ENCODE measurements around the gene TMTC3.

The TMTC3 gene

GRCh38 chr12:88242939-88243338 is 100.8 kb downstream of the TMTC3 start:
- no peak overlapping the region for H3K4me3 ChIP-seq (ENCODE audit: extremely low read depth, insufficient read depth, low read length, poor library complexity, severe bottlenecking)
- no peak overlapping the region for H3K27ac ChIP-seq (ENCODE audit: low read depth, low read length, severe bottlenecking)
- H3K36me3 ChIP-seq (ENCODE audit: control insufficient read depth, insufficient read depth, low read length), result no peaks in the 10 kb centered on the region
- H3K9me3 ChIP-seq (ENCODE audit: control insufficient read depth, low read length), result no peaks in the 10 kb centered on the region
- H3K4me1 ChIP-seq (ENCODE audit: control insufficient read depth, insufficient read depth, low read length, poor library complexity, severe bottlenecking), result peaks cover 15% of the 10 kb centered on the region

DNA sequence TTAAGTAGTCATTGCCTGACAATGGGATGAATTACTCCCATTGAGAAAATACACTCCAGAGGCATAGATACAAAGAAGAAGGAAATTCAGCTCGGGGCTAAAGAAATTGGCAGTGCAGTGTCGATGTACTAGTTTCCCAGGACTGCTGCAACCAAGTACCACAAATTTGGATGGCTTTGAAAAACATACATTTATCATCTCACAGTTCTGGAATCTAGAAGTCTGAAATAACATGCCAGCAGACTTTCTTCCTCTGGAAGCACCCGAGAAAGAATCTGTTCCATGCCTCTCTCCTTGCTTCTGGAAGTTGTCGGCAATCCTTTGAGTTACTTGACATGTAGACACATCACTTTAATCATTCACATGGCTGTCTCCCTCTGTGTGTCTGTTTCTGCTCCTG is 101.9 kb downstream of the TMTC3 start:
- H3K9me3 ChIP-seq (ENCODE audit: control insufficient read depth, low read length), result no peaks in the 10 kb centered on the region
- H3K27ac ChIP-seq (ENCODE audit: low read depth, low read length, severe bottlenecking), result peak overlapping the region; percentile 66
- WGBS, 2 experiments (ENCODE audit: insufficient coverage in 2 of 2), result 73 to 94% methylated on average over 3 to 4 of the region's 4 CpGs
- H3K4me3 ChIP-seq (ENCODE audit: extremely low read depth, insufficient read depth, low read length, poor library complexity, severe bottlenecking), result no peak overlapping the region
- H3K36me3 ChIP-seq (ENCODE audit: control insufficient read depth, insufficient read depth, low read length), result no peaks in the 10 kb centered on the region
- H3K4me1 ChIP-seq (ENCODE audit: control insufficient read depth, insufficient read depth, low read length, poor library complexity, severe bottlenecking), result peaks cover 12% of the 10 kb centered on the region

DNA sequence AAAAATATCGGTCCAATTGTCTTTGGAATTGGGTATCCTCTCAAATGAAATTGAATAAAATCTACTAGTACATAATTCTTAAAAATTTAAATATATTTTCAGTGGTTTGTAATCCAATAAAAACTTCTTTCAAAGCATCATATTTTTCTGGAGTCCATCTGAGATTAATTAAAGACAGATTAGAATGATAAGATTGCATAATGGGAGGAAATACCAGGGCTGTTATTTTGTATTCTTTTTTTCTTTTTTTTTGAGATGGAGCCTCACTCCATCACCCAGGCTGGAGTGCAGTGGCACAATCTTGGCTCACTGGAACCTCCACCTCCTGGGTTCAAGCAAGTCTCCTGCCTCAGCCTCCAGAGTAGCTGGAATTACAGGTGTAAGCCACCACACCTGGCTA is 103.8 kb downstream of the TMTC3 start:
- Histone ChIP-seq H3K27ac (ENCODE audit: low read depth, low read length, severe bottlenecking) (no peak overlapping the region), H3K36me3 (ENCODE audit: control insufficient read depth, insufficient read depth, low read length) (no peaks in the 10 kb centered on the region), H3K4me1 (ENCODE audit: control insufficient read depth, insufficient read depth, low read length, poor library complexity, severe bottlenecking) (peaks cover 12% of the 10 kb centered on the region), H3K4me3 (ENCODE audit: extremely low read depth, insufficient read depth, low read length, poor library complexity, severe bottlenecking) (no peak overlapping the region), H3K9me3 (ENCODE audit: control insufficient read depth, low read length) (no peaks in the 10 kb centered on the region)
- no CpG with 5 or more reads among the region's 1 CpG for WGBS, 2 experiments (ENCODE audit: insufficient coverage in 2 of 2)

GRCh38 chr12:88247241-88247643 is 105.1 kb downstream of the TMTC3 start:
- no peak overlapping the region for H3K27ac ChIP-seq (ENCODE audit: low read depth, low read length, severe bottlenecking)
- no peak overlapping the region for H3K4me3 ChIP-seq (ENCODE audit: extremely low read depth, insufficient read depth, low read length, poor library complexity, severe bottlenecking)
- no peaks in the 10 kb centered on the region for H3K9me3 ChIP-seq (ENCODE audit: control insufficient read depth, low read length)
- 100% methylated on average over 1 of the region's 2 CpGs; no CpG with 5 or more reads in 1 of the 2 experiments for WGBS, 2 experiments (ENCODE audit: insufficient coverage in 2 of 2)
- peaks cover 12% of the 10 kb centered on the region for H3K4me1 ChIP-seq (ENCODE audit: control insufficient read depth, insufficient read depth, low read length, poor library complexity, severe bottlenecking)
- no peaks in the 10 kb centered on the region for H3K36me3 ChIP-seq (ENCODE audit: control insufficient read depth, insufficient read depth, low read length)

DNA sequence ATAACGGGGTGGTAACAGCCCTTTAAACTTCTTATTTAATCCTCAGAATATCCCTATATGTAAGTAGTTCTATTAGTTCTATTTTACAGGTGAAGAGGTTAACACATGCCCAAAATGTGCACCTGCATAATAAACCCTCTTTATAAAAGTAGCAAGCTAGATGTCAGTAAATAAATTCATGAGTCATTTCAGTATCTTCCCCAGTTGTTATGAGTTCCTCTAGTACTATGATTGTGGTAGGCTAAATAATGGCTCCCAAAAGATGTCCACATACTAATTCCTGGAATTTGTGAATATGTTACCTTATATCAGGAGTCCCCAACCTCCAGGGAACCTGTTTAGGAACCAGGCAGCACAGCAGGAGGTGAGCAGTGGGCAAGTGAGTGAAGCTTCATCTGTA is 106.5 kb downstream of the TMTC3 start:
- H3K9me3 ChIP-seq (ENCODE audit: control insufficient read depth, low read length), result no peaks in the 10 kb centered on the region
- peaks cover 8% of the 10 kb centered on the region for H3K4me1 ChIP-seq (ENCODE audit: control insufficient read depth, insufficient read depth, low read length, poor library complexity, severe bottlenecking)
- H3K36me3 ChIP-seq (ENCODE audit: control insufficient read depth, insufficient read depth, low read length), result no peaks in the 10 kb centered on the region
- H3K4me3 ChIP-seq (ENCODE audit: extremely low read depth, insufficient read depth, low read length, poor library complexity, severe bottlenecking), result no peak overlapping the region
- no CpG with 5 or more reads among the region's 1 CpG for WGBS, 2 experiments (ENCODE audit: insufficient coverage in 2 of 2)
- no peak overlapping the region for H3K27ac ChIP-seq (ENCODE audit: low read depth, low read length, severe bottlenecking)
